B cell (primary cell): ENCODE measurements around the gene HELLS.

Experiments
- CTCF ChIP-seq: fragments of 200-600 bp; IDR thresholded peaks from one replicate; pipeline ENCODE4 v1.8.0; 2022; ENCODE audit warnings: antibody characterized with exemption, mild to moderate bottlenecking
- EZH2 ChIP-seq: IDR thresholded peaks from 2 replicates; pipeline ENCODE4 v1.6.1; 2012; ENCODE audit warnings: borderline replicate concordance, low read depth, mild to moderate bottlenecking, moderate library complexity, low read length; ENCODE audit not compliant: insufficient read depth, poor library complexity, severe bottlenecking

GRCh38 chr10:94631077-94631875 is 85.7 kb downstream of the HELLS start:
- TF ChIP-seq CTCF (no peak), EZH2 (no peak)
